Activated CD4-positive, alpha-beta T cell treated with anti-CD3 and anti-CD28 coated beads, Interleukin-2, amount 50 U/mL, for 4 hours (primary cell): ENCODE measurements around the gene TLE3.

Experiments
- DNase-seq, 2 experiments: peaks; one replicate each; pipeline ENCODE4 v3.0.0-alpha.2; 2020

Gene TLE3

GRCh38 chr15:70061696-70062270 lies 35.9 kb downstream of the TLE3 start:
- no peak for DNase-seq

- no peak for DNase-seq
Observed at GRCh38 chr15:70060993-70061305, 36.8 kb downstream of the TLE3 start.

- DNase-seq: no peak
Observed at GRCh38 chr15:70060214-70060992, 37.3 kb downstream of the TLE3 start.

GRCh38 chr15:70059476-70060213 lies 38.1 kb downstream of the TLE3 start:
- no peak for DNase-seq

- DNase-seq: no peak
Observed at GRCh38 chr15:70058642-70059360, 38.9 kb downstream of the TLE3 start.

GRCh38 chr15:70057931-70058641 lies 39.6 kb downstream of the TLE3 start:
- DNase-seq: no peak

GRCh38 chr15:70056091-70056680 lies 41.5 kb downstream of the TLE3 start:
- DNase-seq: no peak

GRCh38 chr15:70055601-70056051 lies 42.1 kb downstream of the TLE3 start:
- no peak for DNase-seq

- no peak for DNase-seq
Observed at GRCh38 chr15:70054884-70055387, 42.8 kb downstream of the TLE3 start.

- DNase-seq: no peak
Observed at GRCh38 chr15:70054366-70054765, 43.4 kb downstream of the TLE3 start.

- DNase-seq: no peak
Observed at GRCh38 chr15:70053716-70054229, 43.9 kb downstream of the TLE3 start.

- no peak for DNase-seq
Observed at GRCh38 chr15:70053001-70053715, 44.6 kb downstream of the TLE3 start.

- no peak for DNase-seq
Observed at GRCh38 chr15:70051948-70052633, 45.6 kb downstream of the TLE3 start.

- DNase-seq: no peak
Observed at GRCh38 chr15:70050970-70051369, 46.7 kb downstream of the TLE3 start.

- DNase-seq: no peak
Observed at GRCh38 chr15:70050441-70050840, 47.3 kb downstream of the TLE3 start.

- DNase-seq: no peak
Observed at GRCh38 chr15:70049701-70050301, 47.9 kb downstream of the TLE3 start.

- DNase-seq: no peak
Observed at GRCh38 chr15:70048578-70049514, 48.9 kb downstream of the TLE3 start.

GRCh38 chr15:70048198-70048565 lies 49.5 kb downstream of the TLE3 start:
- no peak for DNase-seq
